ENCODE measurements around the gene TET2.

DNA sequence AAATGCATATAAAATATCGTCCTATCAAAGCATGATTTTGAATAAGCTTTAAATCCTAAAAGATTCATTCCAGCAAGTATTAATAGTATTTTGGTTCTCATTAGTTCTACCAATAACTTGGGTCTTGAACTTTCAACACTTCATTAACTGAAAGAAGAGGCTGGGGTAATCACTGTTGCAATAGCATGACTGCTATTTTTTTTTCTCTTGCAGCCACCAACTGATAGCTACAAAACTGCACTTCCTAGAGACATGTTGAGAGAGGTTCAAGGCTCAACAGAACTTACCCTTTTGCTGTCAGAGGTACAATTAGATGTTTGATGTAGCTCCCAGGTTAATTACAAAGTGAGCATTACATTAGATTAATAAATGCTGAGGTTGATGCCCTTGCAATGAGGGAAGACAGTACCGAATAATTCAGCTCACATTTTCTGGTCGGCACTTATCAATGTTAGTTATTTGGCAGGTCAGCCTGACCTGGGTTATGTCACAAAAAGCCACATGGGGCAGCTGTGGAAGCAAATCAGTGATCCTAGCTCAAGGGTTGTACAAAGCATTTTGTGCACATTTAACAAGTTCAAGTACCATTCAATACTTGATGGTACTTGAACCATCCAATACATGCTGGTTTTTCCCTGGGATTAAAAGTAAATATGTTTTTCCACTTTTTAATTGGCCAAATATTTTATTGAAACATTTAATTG, 29.9 kb upstream of the TET2 start:
- TF ChIP-seq ZNF274 (IDR thresholded peaks at IDR 0.05; ENCODE audit: low read depth, low read length) (no peak), SUZ12 (IDR thresholded peaks at IDR 0.05; ENCODE audit: extremely low read depth, insufficient read depth, insufficient read length) (no peak)
